ENCODE results near the gene GMEB2.

Gene GMEB2

GRCh38 chr20:63662813-63663189 is 35.9 kb upstream of the GMEB2 start:
- Histone ChIP-seq H3K4me1 (ENCODE audit: control insufficient read depth, insufficient read depth, low read depth, low read length) (peaks cover 9% of the 10 kb centered on the region), H3K9ac (ENCODE audit: low read length) (no peak overlapping the region), H4K8ac (ENCODE audit: low read length) (no peak overlapping the region), H3K23ac (ENCODE audit: low read length in 2 of 2) (no peak overlapping the region), H3K4me2 (ENCODE audit: low read length, poor library complexity, severe bottlenecking) (no peak overlapping the region), H3K36me3 (ENCODE audit: control insufficient read depth in 1 of 2, insufficient read depth in 2 of 2, low read depth in 1 of 2, low read length in 2 of 2) (peaks cover 61 to 71% of the 10 kb centered on the region in 2 experiments), H3K9me3 (ENCODE audit: control insufficient read depth, low read length) (no peaks in the 10 kb centered on the region), H4K91ac (ENCODE audit: low read length) (no peak overlapping the region), H2BK5ac (ENCODE audit: low read depth, low read length, poor library complexity, severe bottlenecking) (no peak overlapping the region), H3K4me3 (ENCODE audit: insufficient read depth in 1 of 2, low read depth in 1 of 2, low read length in 2 of 2) (no peak overlapping the region), H3K27me3 (ENCODE audit: control insufficient read depth in 1 of 2, insufficient read depth in 1 of 2, low read length in 2 of 2) (no peaks in the 10 kb centered on the region), H2AK5ac (ENCODE audit: low read length, severe bottlenecking) (no peak overlapping the region), H3K18ac (ENCODE audit: low read depth in 1 of 2, low read length in 2 of 2) (no peak overlapping the region), H2BK12ac (ENCODE audit: low read length in 2 of 2) (no peak overlapping the region), H3K27ac (ENCODE audit: low read length, poor library complexity, severe bottlenecking) (no peak overlapping the region), H3K4ac (ENCODE audit: low read depth in 1 of 2, low read length in 2 of 2) (no peak overlapping the region), H2AFZ (ENCODE audit: low read depth, low read length) (no peak overlapping the region), H3K14ac (ENCODE audit: low read length in 2 of 2) (no peak overlapping the region), H3K79me1 (replicated peaks; ENCODE audit: low read length, poor library complexity, severe bottlenecking) (peaks cover 60% of the 10 kb centered on the region), H2BK120ac (ENCODE audit: low read depth, low read length) (no peak overlapping the region), H2BK15ac (ENCODE audit: low read depth, poor library complexity, severe bottlenecking) (no peak overlapping the region)
- 93% methylated on average over 9 of the region's 9 CpGs for WGBS
- no peak for DNase-seq

DNA sequence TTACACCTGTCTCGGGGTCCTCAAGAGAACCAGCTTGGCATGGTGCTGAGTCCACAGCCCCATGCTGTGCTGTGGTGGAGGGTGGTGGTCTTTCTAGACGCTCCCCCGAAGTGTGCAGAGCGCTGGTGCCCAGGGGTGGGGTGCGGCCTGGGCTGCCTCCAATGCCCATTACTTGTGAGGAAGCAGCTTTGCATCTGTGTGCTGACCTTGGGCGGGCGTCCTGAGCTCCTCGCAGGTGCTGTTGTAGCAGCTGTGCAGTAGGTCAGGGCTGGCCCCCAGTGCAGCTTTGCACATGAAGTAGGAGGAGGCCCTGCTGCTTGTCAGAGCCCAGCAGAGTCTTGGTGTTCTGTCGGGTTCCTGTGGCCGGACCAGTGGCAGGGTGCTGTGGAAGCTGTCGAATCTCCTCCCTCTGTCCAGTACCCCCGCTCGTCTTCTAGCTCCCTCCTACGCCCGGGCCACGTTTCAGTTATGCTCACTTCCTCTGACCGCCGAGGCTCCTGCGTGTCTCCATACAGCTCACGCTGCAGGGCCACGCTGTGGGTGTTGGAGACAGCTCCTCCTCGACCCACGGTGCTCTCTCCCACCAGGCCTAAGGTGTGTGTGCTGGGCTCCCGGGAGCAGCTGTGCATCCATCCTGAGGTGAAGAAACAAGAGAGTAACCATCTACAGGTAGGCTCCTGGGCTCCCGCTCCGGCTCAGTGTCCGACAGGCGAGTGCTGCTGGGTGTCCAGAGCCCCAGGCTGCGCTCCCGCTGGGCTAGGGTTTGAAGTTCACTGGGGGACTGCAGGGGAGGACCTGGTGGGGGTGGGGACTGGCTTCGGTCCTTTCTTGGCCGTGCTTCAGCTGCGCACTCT is 35.3 kb upstream of the GMEB2 start:
- WGBS: 97% methylated on average over 31 of the region's 33 CpGs
- no peak overlapping the region for H2AK5ac ChIP-seq (ENCODE audit: low read length, severe bottlenecking)
- H2BK12ac ChIP-seq (ENCODE audit: low read length in 2 of 2): no peak overlapping the region
- peaks cover 55 to 65% of the 10 kb centered on the region in 2 experiments for H3K36me3 ChIP-seq (ENCODE audit: control insufficient read depth in 1 of 2, insufficient read depth in 2 of 2, low read depth in 1 of 2, low read length in 2 of 2)
- H3K9me3 ChIP-seq (ENCODE audit: control insufficient read depth, low read length): no peaks in the 10 kb centered on the region
- no peak overlapping the region for H2BK15ac ChIP-seq (ENCODE audit: low read depth, poor library complexity, severe bottlenecking)
- H3K4me1 ChIP-seq (ENCODE audit: control insufficient read depth, insufficient read depth, low read depth, low read length): peaks cover 15% of the 10 kb centered on the region
- H2AFZ ChIP-seq (ENCODE audit: low read depth, low read length): no peak overlapping the region
- no peak overlapping the region for H3K9ac ChIP-seq (ENCODE audit: low read length)
- no peak overlapping the region for H3K14ac ChIP-seq (ENCODE audit: low read length in 2 of 2)
- no peak overlapping the region for H3K4me3 ChIP-seq (ENCODE audit: insufficient read depth in 1 of 2, low read depth in 1 of 2, low read length in 2 of 2)
- H3K79me1 ChIP-seq (replicated peaks; ENCODE audit: low read length, poor library complexity, severe bottlenecking): peaks cover 57% of the 10 kb centered on the region
- no peak overlapping the region for H2BK5ac ChIP-seq (ENCODE audit: low read depth, low read length, poor library complexity, severe bottlenecking)
- no peak overlapping the region for H3K4me2 ChIP-seq (ENCODE audit: low read length, poor library complexity, severe bottlenecking)
- H3K27me3 ChIP-seq (ENCODE audit: control insufficient read depth in 1 of 2, insufficient read depth in 1 of 2, low read length in 2 of 2): no peaks in the 10 kb centered on the region
- H3K18ac ChIP-seq (ENCODE audit: low read depth in 1 of 2, low read length in 2 of 2): no peak overlapping the region
- no peak overlapping the region for H4K91ac ChIP-seq (ENCODE audit: low read length)
- H4K8ac ChIP-seq (ENCODE audit: low read length): no peak overlapping the region
- no peak overlapping the region for H2BK120ac ChIP-seq (ENCODE audit: low read depth, low read length)
- no peak overlapping the region for H3K27ac ChIP-seq (ENCODE audit: low read length, poor library complexity, severe bottlenecking)
- no peak overlapping the region for H3K4ac ChIP-seq (ENCODE audit: low read depth in 1 of 2, low read length in 2 of 2)
- DNase-seq: no peak
- H3K23ac ChIP-seq (ENCODE audit: low read length in 2 of 2): no peak overlapping the region

DNA sequence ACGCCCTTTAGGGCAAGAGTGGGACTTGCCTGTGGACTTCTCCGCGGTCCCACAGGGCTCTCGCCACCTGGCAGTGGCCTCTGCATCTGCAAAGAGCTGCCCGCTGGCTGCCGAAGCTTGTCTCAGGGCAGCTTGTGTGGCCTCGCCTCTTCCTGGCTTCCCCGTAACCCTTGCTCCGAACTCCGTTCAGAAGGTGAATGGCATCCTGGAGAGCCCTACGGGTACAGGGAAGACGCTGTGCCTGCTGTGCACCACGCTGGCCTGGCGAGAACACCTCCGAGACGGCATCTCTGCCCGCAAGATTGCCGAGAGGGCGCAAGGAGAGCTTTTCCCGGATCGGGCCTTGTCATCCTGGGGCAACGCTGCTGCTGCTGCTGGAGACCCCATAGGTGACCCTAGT is 34.2 kb upstream of the GMEB2 start:
- Histone ChIP-seq H3K79me1 (replicated peaks; ENCODE audit: low read length, poor library complexity, severe bottlenecking) (peaks cover 56% of the 10 kb centered on the region), H4K91ac (ENCODE audit: low read length) (no peak overlapping the region), H2BK12ac (ENCODE audit: low read length in 2 of 2) (no peak overlapping the region), H3K23ac (ENCODE audit: low read length in 2 of 2) (no peak overlapping the region), H2BK5ac (ENCODE audit: low read depth, low read length, poor library complexity, severe bottlenecking) (no peak overlapping the region), H3K18ac (ENCODE audit: low read depth in 1 of 2, low read length in 2 of 2) (no peak overlapping the region), H3K14ac (ENCODE audit: low read length in 2 of 2) (no peak overlapping the region), H3K27ac (ENCODE audit: low read length, poor library complexity, severe bottlenecking) (no peak overlapping the region), H2AK5ac (ENCODE audit: low read length, severe bottlenecking) (no peak overlapping the region), H4K8ac (ENCODE audit: low read length) (no peak overlapping the region), H3K36me3 (ENCODE audit: control insufficient read depth in 1 of 2, insufficient read depth in 2 of 2, low read depth in 1 of 2, low read length in 2 of 2) (peaks cover 48 to 56% of the 10 kb centered on the region in 2 experiments), H3K9ac (ENCODE audit: low read length) (no peak overlapping the region), H2BK120ac (ENCODE audit: low read depth, low read length) (no peak overlapping the region), H3K4ac (ENCODE audit: low read depth in 1 of 2, low read length in 2 of 2) (no peak overlapping the region), H2AFZ (ENCODE audit: low read depth, low read length) (no peak overlapping the region), H3K27me3 (ENCODE audit: control insufficient read depth in 1 of 2, insufficient read depth in 1 of 2, low read length in 2 of 2) (no peaks in the 10 kb centered on the region), H3K4me3 (ENCODE audit: insufficient read depth in 1 of 2, low read depth in 1 of 2, low read length in 2 of 2) (no peak overlapping the region), H2BK15ac (ENCODE audit: low read depth, poor library complexity, severe bottlenecking) (no peak overlapping the region), H3K4me2 (ENCODE audit: low read length, poor library complexity, severe bottlenecking) (no peak overlapping the region), H3K4me1 (ENCODE audit: control insufficient read depth, insufficient read depth, low read depth, low read length) (peaks cover 16% of the 10 kb centered on the region), H3K9me3 (ENCODE audit: control insufficient read depth, low read length) (no peaks in the 10 kb centered on the region)
- 97% methylated on average over 22 of the region's 22 CpGs for WGBS
- no peak for DNase-seq

GRCh38 chr20:63660622-63661021 is 33.7 kb upstream of the GMEB2 start:
- Histone ChIP-seq H2BK120ac (ENCODE audit: low read depth, low read length) (no peak overlapping the region), H2BK12ac (ENCODE audit: low read length in 2 of 2) (no peak overlapping the region), H2BK15ac (ENCODE audit: low read depth, poor library complexity, severe bottlenecking) (no peak overlapping the region), H3K36me3 (ENCODE audit: control insufficient read depth in 1 of 2, insufficient read depth in 2 of 2, low read depth in 1 of 2, low read length in 2 of 2) (peaks cover 43 to 51% of the 10 kb centered on the region in 2 experiments), H3K18ac (ENCODE audit: low read depth in 1 of 2, low read length in 2 of 2) (no peak overlapping the region), H4K91ac (ENCODE audit: low read length) (no peak overlapping the region), H3K27me3 (ENCODE audit: control insufficient read depth in 1 of 2, insufficient read depth in 1 of 2, low read length in 2 of 2) (no peaks in the 10 kb centered on the region), H3K4me2 (ENCODE audit: low read length, poor library complexity, severe bottlenecking) (no peak overlapping the region), H3K9me3 (ENCODE audit: control insufficient read depth, low read length) (no peaks in the 10 kb centered on the region), H2BK5ac (ENCODE audit: low read depth, low read length, poor library complexity, severe bottlenecking) (no peak overlapping the region), H3K14ac (ENCODE audit: low read length in 2 of 2) (no peak overlapping the region), H3K4me3 (ENCODE audit: insufficient read depth in 1 of 2, low read depth in 1 of 2, low read length in 2 of 2) (no peak overlapping the region), H3K79me1 (replicated peaks; ENCODE audit: low read length, poor library complexity, severe bottlenecking) (peaks cover 52% of the 10 kb centered on the region), H3K27ac (ENCODE audit: low read length, poor library complexity, severe bottlenecking) (no peak overlapping the region), H3K9ac (ENCODE audit: low read length) (no peak overlapping the region), H3K4me1 (ENCODE audit: control insufficient read depth, insufficient read depth, low read depth, low read length) (peaks cover 16% of the 10 kb centered on the region), H2AFZ (ENCODE audit: low read depth, low read length) (no peak overlapping the region), H2AK5ac (ENCODE audit: low read length, severe bottlenecking) (no peak overlapping the region), H3K4ac (ENCODE audit: low read depth in 1 of 2, low read length in 2 of 2) (no peak overlapping the region), H4K8ac (ENCODE audit: low read length) (no peak overlapping the region), H3K23ac (ENCODE audit: low read length in 2 of 2) (no peak overlapping the region)
- 95% methylated on average over 8 of the region's 8 CpGs for WGBS
- DNase-seq: no peak
